ENCODE data around the gene GCFC2. TPM values are rescaled to one million over a fixed set of nuclear protein-coding genes. Genes with fewer than 3 reads are reported as not detected.

GCFC2 gene
- total RNA-seq, 1 donor from 2014 or later: 27.8 TPM

GRCh38 chr2:75621228-75621627 lies 89.5 kb downstream of the GCFC2 start:
- TF ChIP-seq CTCF (IDR thresholded peaks at IDR 0.05; ENCODE audit: unreplicated experiment): no peak
- Mint-ChIP-seq H3K27ac (no peak overlapping the region), H3K4me3 (ENCODE audit: low read depth) (no peak overlapping the region), H3K9me3 (ENCODE audit: low read depth) (peaks cover 4% of the 10 kb centered on the region), H3K36me3 (ENCODE audit: insufficient read depth) (no peaks in the 10 kb centered on the region), H3K27me3 (peaks cover 6% of the 10 kb centered on the region), H3K4me1 (ENCODE audit: low read depth) (no peaks in the 10 kb centered on the region)
- DNase-seq (ENCODE audit: low spot score, unreplicated experiment): no peak

GRCh38 chr2:75619956-75620740 lies 90.6 kb downstream of the GCFC2 start:
- Mint-ChIP-seq H3K4me3 (ENCODE audit: low read depth) (no peak overlapping the region), H3K4me1 (ENCODE audit: low read depth) (no peaks in the 10 kb centered on the region), H3K27ac (no peak overlapping the region), H3K27me3 (peaks cover 6% of the 10 kb centered on the region), H3K9me3 (ENCODE audit: low read depth) (peaks cover 4% of the 10 kb centered on the region), H3K36me3 (ENCODE audit: insufficient read depth) (no peaks in the 10 kb centered on the region)
- no peak for DNase-seq (ENCODE audit: low spot score, unreplicated experiment)
- TF ChIP-seq CTCF (IDR thresholded peaks at IDR 0.05; ENCODE audit: unreplicated experiment): no peak

GRCh38 chr2:75616933-75617332 lies 93.8 kb downstream of the GCFC2 start:
- no peak for DNase-seq (ENCODE audit: low spot score, unreplicated experiment)
- TF ChIP-seq CTCF (IDR thresholded peaks at IDR 0.05; ENCODE audit: unreplicated experiment): no peak
- Mint-ChIP-seq H3K36me3 (ENCODE audit: insufficient read depth) (no peaks in the 10 kb centered on the region), H3K4me3 (ENCODE audit: low read depth) (no peak overlapping the region), H3K9me3 (ENCODE audit: low read depth) (peaks cover 4% of the 10 kb centered on the region), H3K4me1 (ENCODE audit: low read depth) (no peaks in the 10 kb centered on the region), H3K27ac (no peak overlapping the region), H3K27me3 (peaks cover 11% of the 10 kb centered on the region)

GRCh38 chr2:75616406-75616805 lies 94.3 kb downstream of the GCFC2 start:
- Mint-ChIP-seq H3K27ac (no peak overlapping the region), H3K4me3 (ENCODE audit: low read depth) (no peak overlapping the region), H3K27me3 (peaks cover 14% of the 10 kb centered on the region), H3K9me3 (ENCODE audit: low read depth) (peaks cover 4% of the 10 kb centered on the region), H3K36me3 (ENCODE audit: insufficient read depth) (no peaks in the 10 kb centered on the region), H3K4me1 (ENCODE audit: low read depth) (no peaks in the 10 kb centered on the region)
- TF ChIP-seq CTCF (IDR thresholded peaks at IDR 0.05; ENCODE audit: unreplicated experiment): no peak
- no peak for DNase-seq (ENCODE audit: low spot score, unreplicated experiment)

- Mint-ChIP-seq H3K4me3 (ENCODE audit: low read depth) (no peak overlapping the region), H3K36me3 (ENCODE audit: insufficient read depth) (no peaks in the 10 kb centered on the region), H3K9me3 (ENCODE audit: low read depth) (peaks cover 4% of the 10 kb centered on the region), H3K27ac (no peak overlapping the region), H3K4me1 (ENCODE audit: low read depth) (no peaks in the 10 kb centered on the region), H3K27me3 (peaks cover 25% of the 10 kb centered on the region)
- no peak for TF ChIP-seq CTCF (IDR thresholded peaks at IDR 0.05; ENCODE audit: unreplicated experiment)
- DNase-seq (ENCODE audit: low spot score, unreplicated experiment): no peak
Observed at GRCh38 chr2:75614162-75614651, 96.5 kb downstream of the GCFC2 start.
